Lung microvascular endothelial cell (primary cell): ENCODE results near the gene ENTPD2. TPM values are rescaled to one million over a fixed set of nuclear protein-coding genes. Genes with fewer than 3 reads are reported as not detected.
"Not testable (repeated sequence)": the region's sequence is repeated elsewhere in the genome, so short reads cannot be mapped to it uniquely, and the experiment has no call there.

ENCODE experiments used
- DNase-seq, 2 donors: peaks; one replicate each; pipeline versions ENCODE4 v3.0.0 to v3.0.0-alpha.2; 2010; ENCODE audit warnings: low read depth in 2 of 2
- total RNA-seq: library from RNA; depleted of rRNA; stranded (reverse); fragments of >200 nt; gene quantifications from 2 replicates; pipeline ENCODE4 v1.2.1, GENCODE V29; 2014

ENTPD2 gene
- total RNA-seq, 1 donor from 2014 or later: not detected

DNA sequence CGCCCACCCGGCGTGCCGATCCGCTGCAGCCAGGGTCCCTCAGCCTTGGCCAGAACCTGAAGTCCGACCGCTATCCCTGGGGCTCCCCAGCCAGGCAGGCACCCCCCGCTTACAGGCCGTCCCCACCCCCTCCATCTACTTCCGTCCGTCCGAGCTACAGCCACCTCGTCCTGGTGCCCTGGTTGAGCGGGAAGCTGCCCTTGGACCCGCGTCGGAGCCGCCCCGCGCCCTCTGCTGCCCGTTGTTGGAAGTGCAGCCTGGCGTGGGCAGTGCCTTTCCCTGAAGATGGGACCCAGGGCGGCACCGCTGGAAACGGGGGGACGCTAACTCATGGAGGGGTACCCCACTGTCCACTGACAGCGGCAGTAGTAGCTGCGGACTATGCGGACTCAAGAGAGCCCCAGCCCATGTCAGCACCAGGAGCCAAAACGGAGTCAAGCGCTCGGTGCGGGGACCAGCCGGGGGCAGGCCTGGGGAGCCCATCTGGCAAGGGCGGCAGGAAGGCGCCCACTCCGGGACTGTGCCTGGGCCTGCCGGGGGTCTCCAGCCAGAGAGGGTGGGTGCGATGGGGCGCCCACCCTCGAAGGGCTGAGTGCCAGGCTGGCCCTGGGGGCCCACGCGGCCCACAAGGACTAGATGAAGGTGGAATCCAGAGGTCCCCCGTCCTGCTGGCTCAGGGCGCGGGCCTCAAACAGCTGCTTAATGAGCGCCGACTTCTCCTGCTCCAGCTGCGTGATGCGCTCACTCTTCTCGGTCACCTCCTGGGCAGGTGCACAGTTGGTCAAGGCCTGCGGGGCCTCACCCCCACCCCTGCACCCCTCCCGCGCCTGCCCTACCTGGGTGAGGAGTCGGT, 10.4 kb upstream of the ENTPD2 start:
- DNase-seq: peak; percentile 47 to 61

DNA sequence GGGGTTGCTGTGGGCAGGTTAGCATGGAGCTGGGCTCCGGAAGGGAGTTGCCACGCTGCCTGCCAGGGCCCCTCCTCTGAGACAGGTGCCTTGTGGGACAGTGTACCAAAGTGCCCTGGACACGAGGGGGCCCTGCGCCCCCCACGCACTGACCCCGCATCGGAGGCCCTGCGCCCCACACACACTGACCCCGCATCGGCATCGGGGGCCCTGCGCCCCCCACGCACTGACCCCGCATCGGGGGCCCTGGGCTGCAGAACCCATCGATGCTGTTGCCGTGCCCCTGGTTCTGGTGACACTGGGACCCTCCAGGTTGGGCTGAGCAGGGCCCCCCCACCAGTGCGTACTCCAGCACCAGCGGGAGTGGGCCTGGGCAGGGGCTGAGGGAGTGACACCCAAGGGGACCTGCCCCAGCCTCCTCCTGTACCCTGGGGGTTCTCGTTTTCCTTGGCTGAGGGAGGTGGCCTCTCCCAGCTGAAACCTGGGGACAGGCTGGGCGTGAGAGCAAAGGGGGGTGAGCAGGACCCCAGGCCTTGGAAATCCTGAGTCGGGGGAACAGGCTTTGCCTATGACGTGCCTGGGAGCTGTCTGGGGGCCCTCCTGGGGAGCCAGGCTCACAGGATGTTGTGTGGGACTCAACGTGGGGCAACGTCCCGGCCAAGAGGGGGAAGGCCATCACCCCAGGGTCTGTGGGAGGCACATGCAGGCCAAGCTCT, 9.6 kb upstream of the ENTPD2 start:
- no peak for DNase-seq

DNA sequence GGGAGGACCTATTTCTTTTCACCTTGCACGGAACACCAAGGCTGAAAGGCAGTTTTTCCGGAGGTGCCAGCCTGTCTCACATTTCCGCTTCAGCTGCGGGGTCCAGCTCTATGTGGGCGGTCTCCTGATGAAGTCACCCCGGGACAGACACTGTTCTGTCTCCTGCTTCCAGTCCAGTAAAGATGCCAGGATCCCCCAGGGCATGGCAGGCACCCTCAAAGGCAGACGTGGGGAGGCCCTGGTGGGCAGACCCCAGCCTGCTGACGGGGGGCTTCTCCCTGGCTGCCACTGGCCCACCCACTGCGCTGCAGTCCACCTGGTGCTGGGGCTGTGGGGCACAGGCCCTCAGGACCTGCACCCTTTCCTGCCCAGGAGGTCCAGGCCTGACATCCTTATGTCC, 8.9 kb upstream of the ENTPD2 start:
- not testable (repeated sequence) for DNase-seq

- DNase-seq: no peak
These were observed 8.5 kb upstream of the ENTPD2 start for GRCh38 chr9:137062384-137062783.

DNA sequence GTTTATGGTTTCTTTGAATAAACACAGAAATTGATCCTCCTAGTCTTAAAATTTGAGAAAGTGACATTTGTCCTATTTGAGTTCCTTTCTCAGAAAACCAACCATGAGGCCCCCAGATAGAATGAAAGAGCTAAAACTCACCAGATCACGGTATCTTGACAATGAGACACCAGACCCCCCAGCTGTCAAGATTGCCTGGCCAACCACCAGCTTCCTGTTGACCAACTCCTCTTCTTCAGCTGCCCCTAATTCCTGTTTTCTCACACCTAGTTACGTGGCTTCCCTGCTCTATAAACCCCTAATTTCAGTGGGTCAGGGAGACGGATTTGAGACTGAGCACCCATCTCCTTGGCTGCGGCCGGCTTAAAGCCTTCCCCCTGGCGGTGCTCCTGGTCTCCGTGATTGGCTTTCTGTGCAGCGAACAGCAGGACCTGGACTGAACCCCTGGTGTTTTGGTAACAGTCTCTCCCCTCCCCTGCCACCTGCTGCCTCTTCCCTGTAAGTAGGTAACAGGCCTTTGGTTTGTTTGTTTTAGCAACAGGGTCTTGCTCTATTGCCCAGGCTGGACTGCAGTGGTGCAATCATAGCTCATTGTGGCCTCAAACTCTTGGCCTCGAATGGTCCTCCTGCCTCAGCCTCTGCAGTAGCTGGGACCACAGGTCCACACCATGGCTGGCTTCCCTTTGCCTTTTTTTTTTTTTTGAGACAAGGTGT, 4.8 kb upstream of the ENTPD2 start:
- DNase-seq: no peak

GRCh38 chr9:137057545-137057944, 3.7 kb upstream of the ENTPD2 start:
- no peak for DNase-seq

DNA sequence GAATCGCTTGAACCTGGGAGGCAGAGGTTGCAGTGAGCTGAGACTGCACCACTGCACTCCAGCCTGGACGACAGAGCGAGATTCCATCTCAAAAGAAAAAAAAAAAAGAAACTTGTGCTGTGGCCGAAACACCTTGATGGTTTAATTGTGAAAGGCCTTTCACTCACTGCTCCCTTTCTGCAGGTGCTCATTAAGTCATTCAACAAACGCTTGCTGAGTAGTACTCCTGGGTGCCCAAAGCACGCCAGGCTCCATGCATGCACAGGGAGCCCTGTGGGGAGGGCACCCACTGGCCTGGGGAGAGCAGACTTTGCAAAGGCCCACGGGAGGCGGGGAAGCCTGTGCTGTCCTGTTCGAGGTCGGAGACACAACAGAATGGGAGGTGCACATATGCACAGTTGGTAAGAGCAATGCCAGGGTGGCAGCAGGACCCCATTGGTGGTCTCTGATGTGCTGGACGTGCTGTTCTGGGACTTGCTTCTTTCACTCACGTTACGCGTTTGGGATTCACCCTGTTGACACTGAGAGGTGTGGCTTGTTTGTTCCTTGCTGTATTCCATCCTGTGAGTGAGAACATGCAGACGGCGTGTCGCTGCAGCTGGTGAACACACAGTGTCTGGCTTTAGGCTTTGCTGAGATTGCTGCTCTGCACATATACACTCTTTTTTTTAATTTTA, 3.0 kb upstream of the ENTPD2 start:
- no peak for DNase-seq

DNA sequence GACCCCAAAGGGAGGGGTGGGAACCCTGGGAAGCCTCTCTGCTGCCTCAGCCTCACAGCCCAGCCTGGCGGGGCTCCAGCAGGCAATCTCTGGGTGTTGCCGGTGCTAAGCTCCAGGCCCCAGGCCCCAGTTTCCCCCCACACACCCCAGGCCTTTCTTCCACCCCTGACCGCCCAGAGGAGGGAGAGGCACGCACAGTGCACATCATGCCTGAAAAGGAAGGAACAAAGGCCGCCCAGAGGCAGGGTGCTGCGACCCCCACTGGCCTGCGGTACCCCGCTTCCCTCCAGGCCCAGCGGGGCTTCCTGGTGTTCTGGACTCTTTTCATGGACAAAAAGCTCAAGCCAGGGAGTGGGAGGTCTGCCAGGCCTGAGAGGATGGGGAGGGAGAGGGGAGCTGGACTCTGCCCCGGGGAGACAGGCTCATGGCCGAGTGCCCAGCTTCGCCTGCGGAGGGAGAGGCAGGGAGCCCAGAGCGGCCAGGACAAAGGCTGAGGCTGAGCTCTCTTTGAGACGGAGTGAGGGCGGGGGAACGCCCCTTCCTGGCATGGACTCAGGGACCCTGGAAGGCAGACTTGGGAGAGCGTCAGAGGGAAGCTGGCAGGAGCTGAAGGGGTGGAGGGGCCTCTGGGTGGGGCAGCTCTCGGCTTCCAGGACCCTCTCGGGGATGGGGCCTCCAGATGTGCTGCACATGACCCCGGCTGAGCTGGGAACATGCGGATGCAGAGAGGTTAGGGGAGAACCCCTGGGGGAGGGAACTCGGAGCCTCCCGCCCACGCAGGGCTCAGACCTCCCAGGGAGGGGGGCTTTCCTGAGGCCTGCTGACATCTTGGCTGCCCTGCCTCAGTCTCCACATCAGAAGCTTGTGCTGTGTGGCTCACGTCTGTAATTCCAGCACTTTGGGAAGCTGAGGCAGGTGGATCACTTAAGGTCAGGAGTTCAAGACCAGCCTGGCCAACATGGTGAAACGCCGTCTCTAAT, 1.8 kb upstream of the ENTPD2 start:
- no peak for DNase-seq

DNA sequence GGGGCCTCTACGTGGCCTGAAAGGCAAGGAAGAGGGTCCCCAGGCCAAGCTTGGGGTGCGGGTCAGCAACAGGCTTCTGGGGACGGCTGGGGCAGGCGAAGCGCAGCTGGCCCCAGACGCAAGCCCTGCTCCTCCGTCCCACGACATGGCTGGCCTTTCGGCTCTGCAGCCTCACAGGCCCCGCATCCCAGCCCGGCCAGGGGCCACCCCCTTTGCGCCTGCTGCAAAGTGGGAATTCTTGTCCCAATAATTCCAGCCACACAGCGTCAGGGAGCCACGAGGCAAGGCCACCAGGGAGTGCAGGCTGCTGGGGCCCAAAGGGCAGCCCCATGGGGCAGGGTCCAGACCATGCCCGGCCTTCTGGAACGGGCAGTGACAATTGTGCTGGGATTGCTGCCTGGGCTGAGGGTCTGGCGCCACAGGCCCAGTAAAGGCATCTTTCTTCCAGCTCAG, 1.1 kb upstream of the ENTPD2 start:
- no peak for DNase-seq

GRCh38 chr9:137052998-137053943, 590 bp downstream of the ENTPD2 start:
- no peak for DNase-seq

DNA sequence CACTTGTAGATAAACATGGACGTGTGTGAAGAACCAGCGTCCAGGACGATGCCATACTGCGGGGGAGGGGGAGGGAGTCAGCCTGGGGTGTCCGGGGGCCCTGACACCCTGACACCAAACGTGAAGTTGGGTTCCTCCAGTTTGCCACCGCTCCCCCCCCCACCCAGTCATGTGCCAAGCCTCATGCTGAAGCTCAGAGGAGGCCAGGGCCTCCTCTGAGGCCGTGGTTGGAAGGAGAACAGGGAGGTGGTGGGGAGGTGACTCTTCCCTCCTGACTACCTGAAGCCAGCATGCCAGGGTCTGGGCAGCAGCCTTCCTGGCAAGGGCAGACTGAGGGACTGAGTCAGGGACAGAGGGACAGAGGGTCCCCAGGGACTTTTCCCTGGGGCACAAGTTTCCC, 1.6 kb downstream of the ENTPD2 start:
- DNase-seq: no peak

DNA sequence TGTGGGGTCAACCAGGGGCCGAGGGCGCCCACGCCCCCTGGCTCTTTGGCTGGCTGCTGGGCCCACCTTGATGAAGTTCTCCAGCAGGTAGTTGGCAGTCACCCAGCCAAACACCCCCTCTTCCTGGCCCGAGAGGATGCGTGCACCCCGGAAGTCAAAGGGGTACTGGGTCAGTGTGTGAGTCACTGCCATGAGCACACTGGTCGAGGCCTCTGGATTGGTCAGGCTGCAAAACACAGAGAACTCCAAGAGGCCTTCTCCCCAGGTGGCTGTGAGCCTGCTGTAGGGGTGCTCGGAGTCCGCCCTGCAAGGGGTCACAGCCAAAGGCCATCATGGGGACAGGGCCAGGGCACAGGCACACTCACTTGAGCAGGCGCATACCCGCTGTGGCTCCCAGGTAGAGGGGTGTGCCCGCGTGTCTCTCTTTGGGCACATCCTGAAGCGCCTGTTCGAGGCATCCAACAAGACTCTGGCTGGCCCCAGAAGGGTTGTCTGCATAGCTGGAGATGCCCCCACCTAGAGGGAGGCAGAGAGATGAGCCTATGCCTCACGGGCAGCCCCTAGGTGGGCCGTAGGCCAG, 2.6 kb downstream of the ENTPD2 start:
- DNase-seq: no peak

GRCh38 chr9:137050570-137050969, 3.3 kb downstream of the ENTPD2 start:
- DNase-seq: no peak

- peak; percentile 50 to 71 for DNase-seq
These were observed 4.1 kb downstream of the ENTPD2 start for GRCh38 chr9:137049544-137050449.

DNA sequence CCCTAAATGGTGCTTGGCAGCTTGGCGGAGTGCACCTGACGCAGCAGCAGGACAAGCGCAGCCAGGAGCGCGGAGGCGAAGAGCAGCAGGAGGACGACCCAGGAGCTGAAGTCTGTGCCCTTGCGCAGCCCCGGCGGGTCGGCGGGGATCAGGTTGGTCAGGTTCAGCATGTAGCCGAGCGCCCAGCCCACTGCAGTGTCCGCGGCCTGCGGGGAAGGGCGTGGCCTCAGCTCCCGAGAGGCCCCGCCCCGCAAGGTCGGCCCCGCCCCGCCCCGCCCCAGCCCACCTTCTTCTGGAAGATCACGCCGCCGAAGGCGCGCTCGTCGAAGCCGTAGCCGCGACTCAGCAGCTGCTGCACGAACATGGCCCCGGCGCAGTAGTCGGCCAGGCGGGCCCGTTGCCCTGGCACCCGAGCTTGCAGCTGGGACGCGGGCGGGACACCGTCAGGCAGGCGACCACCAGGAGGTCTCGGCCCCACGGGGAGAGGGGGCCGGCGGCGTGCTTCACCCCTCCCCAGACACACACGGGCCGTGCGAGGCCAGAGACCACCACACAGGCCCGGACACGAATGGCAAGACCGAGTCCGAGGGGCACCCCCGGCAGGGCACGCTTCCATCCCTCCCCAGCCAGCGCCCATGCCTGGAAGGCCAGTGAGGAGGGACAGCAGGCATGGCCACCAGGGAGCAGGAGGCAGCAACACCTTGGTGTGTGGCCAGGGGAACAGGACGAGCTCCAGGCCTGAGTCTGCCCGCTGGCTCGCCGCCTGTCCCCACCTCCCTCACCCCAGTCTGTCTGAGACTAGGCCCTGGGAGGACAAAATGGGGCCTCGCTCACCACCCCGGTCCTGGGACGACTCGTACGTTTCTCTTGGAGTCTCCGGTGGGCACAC, 5.0 kb downstream of the ENTPD2 start:
- DNase-seq: no peak

DNA sequence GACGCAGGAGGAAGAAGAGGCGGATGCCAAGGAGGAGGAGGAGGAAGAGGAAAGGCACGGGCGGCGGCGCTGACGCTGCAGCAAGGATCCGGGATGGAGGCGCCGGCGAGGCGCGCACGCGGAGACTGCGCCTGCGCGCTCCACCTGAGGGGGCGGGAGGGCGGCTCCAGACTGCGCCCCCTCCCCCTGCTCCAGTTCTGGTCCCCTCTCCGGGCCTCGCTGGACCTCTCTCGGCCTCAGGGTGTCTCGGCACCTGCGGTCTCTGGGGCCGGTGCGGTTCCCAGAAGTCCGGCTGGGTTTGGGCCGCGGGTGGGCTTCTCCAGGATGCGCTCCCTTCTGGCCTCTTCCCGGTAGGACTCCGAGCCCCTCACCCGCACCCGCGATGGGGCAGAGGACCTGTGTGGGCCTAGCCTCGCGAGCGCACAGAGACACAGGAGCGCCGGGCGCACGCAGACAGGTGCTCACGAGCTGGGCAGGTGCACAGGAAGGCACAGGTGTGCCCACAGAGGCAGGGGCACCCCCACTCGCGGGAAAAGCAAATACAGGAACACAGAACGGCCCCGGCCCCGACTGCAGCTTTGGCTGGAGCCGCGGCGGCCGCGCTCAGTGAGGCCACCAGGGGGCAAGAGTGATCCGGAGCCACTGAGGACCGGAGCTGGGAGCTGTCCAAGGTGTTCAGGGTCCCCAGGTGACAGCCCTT, 7.6 kb downstream of the ENTPD2 start, which contains the start of gene NPDC1:
TSS of gene NPDC1 (minus strand) at position 90 of the 700 bp plus-strand sequence. CDS start 188 bp downstream, outside the sequence.
- DNase-seq: peak; percentile 80 to 87
